A673 (cell line): Measurements from ENCODE around the gene NAALADL2.

ENCODE experiments used
- CTCF ChIP-seq: fragments of 300-800, 200-600 bp; sonication (generic); conservative IDR thresholded peaks from 2 replicates; pipeline ENCODE4 v1.5.1; 2017; ENCODE audit warnings: low read depth, mild to moderate bottlenecking, antibody characterized with exemption, low read length, moderate library complexity, mixed read lengths
- EZH2 ChIP-seq: fragments of 200-600 bp; sonication (generic); IDR thresholded peaks from 2 replicates; pipeline ENCODE4 v1.6.1; 2017; ENCODE audit warnings: borderline replicate concordance, low read depth, mild to moderate bottlenecking, mixed read lengths, antibody characterized with exemption, low read length; ENCODE audit not compliant: poor library complexity, severe bottlenecking

- no peak for TF ChIP-seq EZH2
- TF ChIP-seq CTCF: no peak
Observed at GRCh38 chr3:175102161-175102560, 243.0 kb downstream of the NAALADL2 start.
